HG02610 (cell line): Measurements from ENCODE around the gene IFT27.

ENCODE experiments used
- ATAC-seq: cut with Tn5 transposase; IDR thresholded peaks from one replicate; pipeline ENCODE4 v1.9.1; 2021; ENCODE audit warnings: mild to moderate bottlenecking, moderate library complexity; ENCODE audit not compliant: unreplicated experiment

Gene IFT27, protein sequence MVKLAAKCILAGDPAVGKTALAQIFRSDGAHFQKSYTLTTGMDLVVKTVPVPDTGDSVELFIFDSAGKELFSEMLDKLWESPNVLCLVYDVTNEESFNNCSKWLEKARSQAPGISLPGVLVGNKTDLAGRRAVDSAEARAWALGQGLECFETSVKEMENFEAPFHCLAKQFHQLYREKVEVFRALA

GRCh38 chr22:36775964-36776669 is at the start of gene IFT27:
Gene IFT27 (minus strand): TSS chr22:36776119. CDS start chr22:36775707, 412 bp downstream.
- ATAC-seq = peak; percentile 91

- no peak for ATAC-seq
Measured at GRCh38 chr22:36824655-36825054, 48.7 kb upstream of the IFT27 start.

DNA sequence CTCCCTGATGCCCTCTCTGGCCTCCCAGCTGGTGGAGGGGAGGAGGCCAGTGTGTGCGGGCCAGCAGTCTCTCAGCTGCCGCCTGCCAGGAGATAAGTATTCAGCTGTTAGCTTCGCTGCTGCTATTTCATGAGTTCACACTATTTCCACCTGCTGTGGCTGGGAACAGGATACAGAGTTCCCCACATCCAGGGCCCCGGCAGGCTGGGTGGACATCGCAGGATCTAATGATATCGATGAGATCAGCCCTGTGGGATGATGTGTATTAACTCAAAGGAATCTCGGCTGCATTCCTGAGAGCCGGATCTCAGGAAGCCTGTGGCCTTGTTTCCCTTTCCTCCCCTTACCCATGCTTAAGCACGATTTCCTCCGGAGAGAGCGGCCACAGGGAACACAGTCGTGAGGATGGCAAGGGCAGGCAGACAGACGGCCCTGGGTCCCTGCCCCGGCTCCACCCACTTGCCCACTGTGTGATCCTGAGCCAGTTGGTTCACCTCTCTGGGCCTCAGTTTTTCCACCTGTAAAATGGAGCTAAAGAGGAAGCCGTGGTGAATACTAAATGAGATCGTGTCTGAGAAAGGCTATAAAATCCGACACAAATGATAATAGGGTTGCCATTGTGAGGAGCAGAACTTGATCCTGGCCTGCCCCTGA is 47.4 kb upstream of the IFT27 start:
- ATAC-seq = no peak

GRCh38 chr22:36822581-36822980 is 46.7 kb upstream of the IFT27 start:
- ATAC-seq = no peak

DNA sequence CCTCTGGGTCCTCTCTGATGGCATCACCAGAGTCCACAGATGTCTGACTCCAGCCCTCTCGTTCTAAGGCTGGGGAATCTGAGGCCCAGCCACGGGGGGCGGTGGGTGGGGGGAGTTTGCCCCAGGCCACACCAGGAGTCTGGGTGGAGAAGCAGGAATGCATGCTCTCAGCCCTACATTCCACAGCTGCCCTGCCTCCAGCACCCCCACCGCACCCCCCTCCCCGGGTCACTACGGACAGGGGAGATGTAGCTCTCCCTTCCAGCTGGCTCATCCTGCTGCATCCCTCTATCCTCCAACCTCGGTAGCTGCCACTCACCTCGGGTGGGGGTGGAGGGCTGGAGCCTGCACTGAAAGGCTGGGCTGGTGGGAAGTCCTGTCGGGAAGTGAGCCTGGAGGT is 43.2 kb upstream of the IFT27 start:
- no peak for ATAC-seq

DNA sequence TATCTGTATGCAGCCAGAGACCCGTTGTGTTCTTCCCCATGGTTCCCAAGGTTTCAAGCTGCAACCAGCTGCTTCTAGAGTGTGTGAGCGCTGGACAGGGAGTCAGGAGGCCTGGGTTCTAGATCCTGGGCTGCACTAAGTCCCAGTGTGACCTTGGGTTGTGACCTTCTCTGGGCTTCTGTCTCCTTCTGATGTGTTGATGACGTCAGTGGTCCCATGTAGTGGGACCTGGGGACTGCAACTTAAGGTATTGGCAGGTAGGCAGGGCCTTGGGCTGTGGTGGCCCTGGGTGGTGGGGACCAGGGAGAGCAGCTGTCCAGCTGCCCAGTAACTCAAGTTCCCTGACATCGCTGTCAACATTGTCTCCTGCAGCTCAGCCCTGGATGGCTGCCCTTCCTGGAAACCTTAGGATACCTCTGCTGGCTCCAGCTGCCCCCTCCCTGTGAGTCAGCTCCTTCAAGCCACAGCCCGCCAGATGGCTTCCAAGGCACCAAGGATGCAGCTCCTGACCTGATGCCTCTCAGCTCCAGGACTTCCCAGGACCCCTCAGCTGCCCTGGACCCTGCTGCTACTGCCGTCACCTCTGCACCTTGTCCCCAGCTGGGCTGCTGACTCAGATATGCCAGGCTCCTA is 42.2 kb upstream of the IFT27 start:
- ATAC-seq = no peak

GRCh38 chr22:36817525-36817848 is 41.6 kb upstream of the IFT27 start:
- ATAC-seq = no peak

GRCh38 chr22:36816636-36817524 is 41.0 kb upstream of the IFT27 start, which contains the start of gene PVALB:
Gene PVALB (minus strand): TSS chr22:36817035. CDS start chr22:36817005, 30 bp downstream.
- ATAC-seq = no peak

- no peak for ATAC-seq
Measured at GRCh38 chr22:36816339-36816635, 40.4 kb upstream of the IFT27 start.

DNA sequence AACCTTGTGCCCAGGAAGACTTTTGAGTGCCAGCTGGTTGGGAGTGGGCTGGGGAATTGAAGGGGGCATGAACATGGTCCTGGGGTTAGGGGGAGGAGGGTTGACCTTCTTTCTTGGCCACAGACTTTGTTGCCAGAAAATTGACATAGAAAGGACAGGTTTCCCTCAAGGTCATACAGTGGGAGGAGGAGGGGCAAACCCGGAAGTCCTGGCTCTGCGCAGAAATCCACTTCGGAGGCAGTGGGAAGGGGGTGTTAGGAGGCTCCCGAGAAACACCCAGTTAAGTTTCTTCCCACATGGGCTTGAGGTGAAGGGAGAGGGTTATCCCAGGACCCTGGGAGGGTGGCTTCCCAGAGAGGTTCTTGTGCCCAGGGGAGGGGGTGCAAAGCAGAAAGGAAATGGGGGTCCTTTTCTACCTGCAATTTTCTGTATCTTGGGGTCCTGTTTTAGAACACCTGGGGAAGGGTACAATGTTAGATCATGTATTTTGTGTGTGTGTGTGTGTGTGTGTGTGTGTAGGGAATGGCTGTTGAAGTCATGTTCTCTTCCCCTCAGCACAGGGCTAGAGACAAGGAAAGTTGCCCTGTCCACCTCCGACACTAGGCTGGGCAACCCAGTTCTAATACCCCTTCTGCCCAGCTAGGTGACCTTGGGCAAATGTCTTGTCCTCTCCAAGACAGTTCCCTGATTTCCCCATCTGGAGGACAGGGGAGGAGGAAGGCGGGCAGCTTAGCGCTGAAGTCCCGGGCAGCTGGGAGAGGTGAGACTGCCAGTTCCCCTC is 39.8 kb upstream of the IFT27 start:
- ATAC-seq = no peak

DNA sequence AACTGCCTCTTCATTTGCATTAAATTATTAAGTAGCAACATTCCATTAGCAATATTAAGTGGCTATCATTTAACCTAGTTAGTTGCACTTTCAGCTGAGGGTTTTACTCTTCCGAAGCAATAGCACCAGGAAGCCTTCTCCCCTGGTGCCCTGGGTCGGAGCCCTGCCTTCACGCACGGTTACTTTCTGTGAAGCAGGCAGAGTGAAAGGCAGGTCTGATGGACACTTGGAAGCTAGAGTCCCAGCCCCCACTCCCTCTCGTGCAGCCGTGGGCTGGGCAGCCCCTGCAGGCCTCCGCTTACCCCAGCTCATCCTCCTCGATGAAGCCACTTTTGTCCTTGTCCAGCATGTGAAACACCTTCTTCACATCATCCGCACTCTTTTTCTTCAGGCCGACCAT is 38.9 kb upstream of the IFT27 start:
- no peak for ATAC-seq

- no peak for ATAC-seq
Measured at GRCh38 chr22:36811094-36811800, 35.3 kb upstream of the IFT27 start.

DNA sequence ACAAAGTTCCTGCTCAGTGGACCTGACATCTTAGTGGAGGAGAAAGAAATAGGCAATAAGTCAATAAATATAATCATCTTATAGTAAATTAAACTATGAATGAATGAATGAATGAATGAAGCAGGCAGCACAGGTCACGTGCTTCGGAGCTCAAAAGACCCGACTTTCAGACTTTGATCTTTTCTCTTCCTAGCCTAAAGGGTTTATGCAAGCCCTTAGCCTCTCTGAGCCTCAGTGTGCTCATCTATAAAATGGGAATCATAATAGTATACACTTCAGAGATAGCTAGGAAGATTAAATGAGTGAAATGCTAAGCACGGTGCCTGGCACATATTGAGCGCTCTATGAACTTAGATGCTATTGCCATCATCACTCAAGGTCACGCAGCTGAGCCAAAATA is 33.4 kb upstream of the IFT27 start:
- ATAC-seq = no peak

GRCh38 chr22:36808721-36809344 is 32.9 kb upstream of the IFT27 start:
- ATAC-seq = no peak

- ATAC-seq = no peak
Measured at GRCh38 chr22:36807627-36808026, 31.7 kb upstream of the IFT27 start.

GRCh38 chr22:36806835-36807234 is 30.9 kb upstream of the IFT27 start:
- no peak for ATAC-seq

GRCh38 chr22:36803358-36803757 is 27.4 kb upstream of the IFT27 start:
- ATAC-seq = no peak

DNA sequence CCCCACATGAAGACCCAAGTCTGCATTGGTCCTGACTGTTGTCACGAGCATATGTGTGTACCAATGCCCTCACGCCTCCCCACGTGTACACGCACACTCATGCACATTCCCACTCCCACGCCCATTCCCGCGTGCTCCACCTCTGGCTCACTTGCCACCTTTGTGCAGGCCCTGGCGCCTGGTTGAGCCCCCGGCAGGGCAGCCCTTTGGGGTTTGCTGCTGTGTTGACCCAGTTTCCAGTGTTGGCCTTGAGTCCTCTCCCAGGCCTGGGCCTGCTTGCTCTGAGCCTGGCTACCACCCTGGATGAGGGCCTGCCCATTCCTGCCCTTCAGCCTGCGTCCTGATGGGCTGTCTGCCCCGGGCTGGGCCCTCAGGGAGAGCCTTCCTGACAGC is 22.8 kb upstream of the IFT27 start:
- ATAC-seq = no peak
